Middle frontal gyrus (tissue), 1 donor: Measurements from ENCODE around the gene EXOC2.

Experiments
- DNase-seq: peaks from one replicate; pipeline ENCODE4 v3.0.0-alpha.2; 2015; ENCODE audit warnings: low spot score; ENCODE audit errors: extremely low spot score

EXOC2 gene

DNA sequence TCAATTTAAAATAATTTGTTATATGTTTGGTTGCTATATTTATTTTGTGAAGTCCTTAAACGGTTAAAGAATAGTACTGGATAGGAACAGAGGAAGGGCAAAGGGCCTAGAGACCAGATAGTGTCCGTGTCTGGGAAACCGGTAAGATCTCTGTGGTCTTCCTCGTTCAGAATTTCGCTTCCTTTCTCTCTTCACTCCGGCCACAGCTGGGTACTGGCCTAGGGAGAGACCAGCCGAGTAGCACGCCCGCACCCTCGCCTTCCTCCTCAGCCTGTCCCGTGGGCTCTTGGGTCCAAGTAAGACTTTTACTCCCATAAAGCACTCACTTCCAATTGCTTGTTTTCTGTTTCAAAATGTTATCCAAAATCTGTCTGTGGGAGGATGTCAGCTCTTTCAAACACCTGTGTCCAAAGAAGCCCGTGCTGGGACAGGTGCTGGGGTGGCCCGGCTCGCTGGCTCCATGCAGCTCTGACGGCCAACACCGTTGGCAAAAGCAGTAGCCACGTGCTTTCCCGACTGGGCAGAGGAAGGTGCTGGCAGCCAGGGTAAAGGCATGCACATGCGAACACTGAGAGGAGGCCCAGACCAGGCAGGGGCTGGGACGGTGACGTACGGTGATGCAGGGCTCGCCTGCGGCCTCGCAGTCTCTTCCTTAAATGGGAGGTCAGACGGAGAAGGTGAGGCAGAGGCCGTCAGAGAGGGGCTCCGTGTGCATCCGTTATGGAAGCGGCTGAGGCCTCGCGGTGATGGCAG is 189.2 kb downstream of the EXOC2 start:
- DNase-seq = no peak

DNA sequence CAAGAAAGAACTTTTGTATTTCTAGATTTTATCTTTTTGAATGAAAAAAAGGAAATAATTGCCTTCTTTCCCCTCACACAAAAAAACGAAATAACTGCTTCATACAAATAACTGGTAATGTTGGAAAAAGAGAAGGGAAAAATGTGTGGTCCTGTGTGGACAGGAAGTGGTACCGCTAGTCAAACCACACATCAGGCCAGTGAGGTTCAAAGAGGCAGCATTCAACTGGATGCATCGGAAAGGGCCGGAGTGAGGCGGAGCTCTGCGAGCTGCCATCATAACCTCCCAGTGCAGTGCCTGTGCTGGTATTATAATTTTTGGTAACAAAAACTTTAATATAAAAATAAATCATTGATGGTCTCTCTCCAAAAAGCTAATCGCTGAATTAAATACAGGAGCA is 190.2 kb downstream of the EXOC2 start:
- DNase-seq = no peak

DNA sequence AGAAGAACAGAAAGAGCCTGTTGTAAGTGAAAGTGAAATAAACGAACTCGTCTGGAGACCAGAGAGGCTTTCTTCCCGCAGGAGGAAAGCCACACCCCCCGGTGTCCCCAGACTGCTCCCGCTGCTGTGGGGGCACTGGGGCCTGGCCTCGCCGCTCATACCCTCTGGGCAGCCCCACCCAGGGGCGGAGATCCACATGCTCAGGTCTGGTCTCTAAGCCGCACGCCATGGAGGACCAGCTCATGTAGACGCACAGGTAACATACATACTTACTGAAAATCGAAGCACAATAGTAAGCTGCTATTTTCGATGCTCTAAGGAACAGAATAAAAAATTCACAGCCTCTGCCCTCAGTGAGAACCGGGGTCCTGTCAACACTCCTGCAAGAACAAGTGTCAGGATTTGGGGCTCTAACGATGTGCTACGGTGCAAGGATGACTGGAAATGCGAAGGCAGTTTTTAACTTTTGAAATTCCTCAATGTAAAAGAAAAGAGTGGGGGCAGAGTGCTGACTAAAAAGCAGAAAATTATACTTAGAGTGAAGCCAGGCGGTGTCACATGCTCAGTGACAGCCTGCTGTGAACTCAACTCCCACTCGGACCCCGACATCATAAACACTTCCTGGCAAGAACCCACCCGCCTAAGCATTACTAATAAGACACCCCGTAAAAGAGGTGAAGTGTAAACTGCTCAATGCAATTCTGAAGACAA is 190.9 kb downstream of the EXOC2 start:
- no peak for DNase-seq

DNA sequence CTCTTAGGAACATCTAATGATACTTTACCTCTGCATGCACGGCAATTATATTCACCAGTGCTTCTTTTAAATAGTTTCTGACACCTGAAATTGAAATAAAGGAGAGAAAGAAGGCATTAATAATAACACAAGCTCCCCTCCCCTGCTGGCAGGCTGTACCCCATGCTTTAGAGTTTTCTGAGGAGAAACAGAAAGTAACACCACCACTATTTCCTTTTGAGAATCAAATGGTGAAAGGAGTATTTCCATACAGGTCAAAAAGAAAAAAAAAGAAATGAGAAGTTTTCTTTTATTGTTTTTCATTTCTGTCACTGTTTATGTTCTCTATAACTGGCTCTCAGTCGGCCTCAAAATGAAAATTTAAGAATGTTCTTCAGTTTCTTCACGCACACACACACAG is 193.3 kb downstream of the EXOC2 start:
- no peak for DNase-seq

DNA sequence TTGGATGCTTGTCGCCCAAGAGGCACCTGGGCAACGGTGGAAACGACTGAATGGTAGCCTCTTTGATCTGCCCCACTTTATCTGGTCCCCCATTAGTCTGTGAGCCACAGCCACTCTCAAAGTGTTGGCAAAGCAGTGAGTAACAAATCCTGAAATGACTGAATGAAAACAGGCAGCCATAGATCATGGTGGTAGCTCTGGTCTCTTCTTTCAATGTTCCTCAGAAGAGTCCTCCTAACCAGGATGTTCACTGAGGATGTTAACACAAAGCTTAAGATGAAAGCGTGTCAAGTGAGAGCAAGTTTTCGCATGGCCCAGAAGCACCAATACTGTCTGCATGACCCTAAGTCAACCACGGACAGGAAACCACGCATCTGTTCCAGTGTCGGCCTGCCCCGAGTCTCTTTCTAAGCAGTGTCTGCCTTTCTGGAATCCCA is 194.1 kb downstream of the EXOC2 start:
- no peak for DNase-seq

DNA sequence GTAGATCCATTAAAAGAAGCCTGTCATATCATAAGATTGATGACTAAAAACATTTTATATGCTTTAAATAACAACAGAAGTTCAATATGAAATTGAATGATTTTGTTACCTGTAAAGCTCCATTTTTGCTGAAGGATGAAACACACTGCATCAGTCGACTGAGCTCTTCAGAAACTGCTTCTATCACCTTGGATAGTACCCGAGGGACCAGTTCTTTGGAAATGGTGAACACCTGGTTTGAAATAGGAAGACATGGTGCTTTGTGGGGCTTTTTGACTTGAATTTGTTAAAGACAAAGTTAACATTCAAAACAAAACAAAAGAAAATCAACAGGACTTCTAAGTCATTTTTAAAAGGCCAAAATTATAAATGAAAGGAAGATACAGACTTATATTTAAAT is 195.7 kb downstream of the EXOC2 start:
- no peak for DNase-seq

DNA sequence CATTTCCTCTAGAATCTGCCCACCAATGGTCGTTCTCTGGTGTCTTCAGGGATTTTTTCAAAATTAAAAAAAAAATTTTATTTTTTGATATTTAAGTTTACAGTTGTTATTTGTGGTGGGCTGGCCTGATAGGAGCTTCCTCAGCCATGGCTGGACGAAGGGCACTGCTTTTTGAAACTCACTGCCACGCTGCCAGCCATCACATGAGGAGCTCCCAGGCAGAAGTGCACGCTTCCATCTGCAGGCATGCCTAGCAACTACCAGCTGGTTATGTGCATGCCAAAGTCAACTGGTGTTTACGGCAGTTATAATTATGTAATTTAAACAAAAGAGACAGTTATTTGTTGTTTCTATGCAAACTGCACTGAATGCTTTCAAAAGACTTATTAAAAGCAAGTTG is 196.3 kb downstream of the EXOC2 start:
- DNase-seq = no peak

DNA sequence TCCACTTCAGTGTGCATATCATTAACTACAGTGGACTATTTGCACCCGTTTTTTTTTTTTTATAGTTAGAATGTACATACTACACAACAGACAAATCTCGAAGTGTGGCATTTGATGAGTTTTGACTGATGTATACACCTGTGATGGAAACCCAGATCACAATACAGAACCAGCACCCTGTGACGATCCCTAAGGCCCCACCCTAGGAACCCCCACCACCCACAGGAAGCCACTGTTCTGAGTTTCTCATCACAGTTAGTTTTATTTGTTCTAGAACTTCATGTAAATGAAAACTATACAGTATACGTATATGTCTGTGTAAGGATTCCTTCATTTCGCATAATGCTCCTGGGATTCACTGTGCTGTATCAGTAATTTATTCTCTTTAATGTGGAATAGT is 198.5 kb downstream of the EXOC2 start:
- no peak for DNase-seq

DNA sequence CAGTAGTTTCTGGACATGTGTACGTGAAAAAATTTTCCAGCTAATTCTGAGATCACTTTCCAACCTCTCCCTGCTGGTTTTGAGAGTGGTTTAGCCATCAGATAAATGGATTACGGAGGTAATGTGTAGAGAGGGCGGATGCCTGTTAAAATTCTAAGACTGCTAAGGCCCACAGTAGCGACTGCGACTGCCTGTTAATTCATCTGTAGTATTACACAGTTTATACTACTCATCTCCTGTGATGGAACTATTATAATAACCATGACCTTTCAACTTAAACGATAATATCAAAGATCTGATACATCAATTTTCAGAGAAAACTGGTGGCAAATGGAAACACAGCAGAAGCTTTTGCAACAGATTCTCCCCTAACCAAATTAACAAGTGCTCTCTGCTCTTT is 199.1 kb downstream of the EXOC2 start:
- no peak for DNase-seq

DNA sequence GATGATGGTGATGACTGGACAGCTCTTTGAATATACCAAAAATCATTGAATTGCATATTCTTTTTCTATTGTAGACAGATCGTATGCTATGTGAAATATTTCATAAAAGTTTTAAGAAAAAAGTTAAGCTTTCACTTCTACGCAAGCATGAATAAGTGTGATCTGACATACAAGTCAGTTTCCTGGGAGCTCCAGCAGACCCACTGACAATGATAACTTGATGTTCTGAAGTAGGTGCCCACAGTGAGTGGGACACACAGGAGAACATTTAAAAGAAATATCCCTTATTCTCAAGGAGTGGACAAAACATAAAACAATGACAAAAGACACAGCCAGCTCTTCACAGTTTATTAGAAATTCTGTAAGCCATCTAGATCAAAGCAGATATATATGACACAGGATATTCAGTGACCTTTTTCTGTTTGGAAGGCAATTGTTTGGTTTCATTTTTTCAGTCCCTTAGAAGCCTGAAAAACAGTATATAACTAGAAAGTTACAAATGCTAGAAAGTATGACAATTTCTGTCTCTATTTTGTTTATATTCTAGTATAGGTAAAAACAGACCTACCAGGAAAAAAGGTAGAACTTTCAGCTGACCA is 200.0 kb downstream of the EXOC2 start:
- no peak for DNase-seq

DNA sequence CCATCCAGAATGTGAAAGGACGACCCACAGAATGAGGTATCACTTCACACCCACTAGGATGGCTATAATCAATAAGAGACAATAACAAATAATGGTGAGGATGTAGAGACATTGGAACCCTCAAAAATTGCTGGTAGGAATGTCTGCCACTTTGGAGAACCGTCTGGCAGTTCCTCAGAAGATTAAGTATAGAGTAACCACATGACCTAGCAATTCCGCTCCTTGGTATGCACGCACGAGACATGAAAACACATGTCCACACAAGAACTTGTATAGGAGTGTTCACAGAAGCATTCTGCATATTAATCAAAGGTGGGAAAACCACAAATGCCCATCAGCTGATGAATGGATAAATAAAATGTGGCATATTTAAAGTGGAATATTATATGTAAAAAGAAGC is 200.8 kb downstream of the EXOC2 start:
- DNase-seq = no peak

DNA sequence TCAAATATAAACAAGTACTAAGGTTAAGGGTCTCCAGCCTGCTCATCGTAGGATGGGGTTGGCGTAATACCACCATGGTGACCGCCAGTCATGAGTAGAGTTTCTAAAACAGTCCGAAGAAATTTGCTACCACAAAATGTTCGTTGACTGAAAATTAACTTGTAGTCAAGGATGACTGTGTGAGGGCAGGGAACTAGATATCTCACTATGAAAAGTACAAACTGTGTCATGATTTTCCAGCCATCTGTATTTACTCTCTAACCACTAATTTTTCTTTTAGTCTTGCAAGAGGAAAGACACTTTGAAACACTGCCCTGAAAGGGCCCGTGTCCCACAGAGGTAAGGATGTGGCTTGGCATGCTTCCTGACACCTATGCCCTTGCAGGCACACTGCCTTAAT is 201.7 kb downstream of the EXOC2 start:
- no peak for DNase-seq

DNA sequence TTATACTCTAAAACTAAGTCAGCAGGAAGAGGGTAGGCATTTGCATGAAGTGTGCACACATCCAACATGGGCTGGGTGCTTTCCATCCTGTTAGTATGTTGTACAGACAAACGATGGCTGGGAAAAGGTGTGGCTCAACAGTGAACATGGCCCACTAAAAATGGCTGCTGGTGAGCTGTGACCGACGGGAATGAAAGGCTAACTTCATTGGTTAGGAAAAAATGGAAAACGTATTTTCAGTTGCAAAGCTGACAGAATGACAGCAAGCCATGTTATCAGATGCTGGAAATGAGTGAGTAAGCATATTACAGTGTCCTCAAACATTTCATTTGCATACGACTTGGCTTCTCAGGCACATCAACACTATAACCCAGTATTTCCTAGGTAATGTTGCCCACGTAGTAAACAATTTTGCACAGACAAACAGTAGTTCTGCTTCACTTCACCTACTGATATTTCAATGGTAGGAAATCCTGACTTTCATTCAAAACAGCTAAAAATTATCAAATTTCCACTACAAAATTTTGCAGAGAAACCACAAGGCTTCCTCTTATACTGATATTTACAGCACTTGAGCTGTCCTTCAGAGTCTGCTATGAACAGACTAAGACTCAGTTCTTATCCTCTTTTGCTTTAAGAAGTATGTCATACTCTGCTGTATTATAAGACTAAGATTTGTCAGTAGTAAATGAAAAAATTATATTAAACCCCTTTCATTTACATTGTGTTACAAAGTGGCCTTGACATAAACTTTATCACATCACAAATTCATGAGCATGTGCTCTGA is 202.5 kb downstream of the EXOC2 start:
- DNase-seq = no peak

DNA sequence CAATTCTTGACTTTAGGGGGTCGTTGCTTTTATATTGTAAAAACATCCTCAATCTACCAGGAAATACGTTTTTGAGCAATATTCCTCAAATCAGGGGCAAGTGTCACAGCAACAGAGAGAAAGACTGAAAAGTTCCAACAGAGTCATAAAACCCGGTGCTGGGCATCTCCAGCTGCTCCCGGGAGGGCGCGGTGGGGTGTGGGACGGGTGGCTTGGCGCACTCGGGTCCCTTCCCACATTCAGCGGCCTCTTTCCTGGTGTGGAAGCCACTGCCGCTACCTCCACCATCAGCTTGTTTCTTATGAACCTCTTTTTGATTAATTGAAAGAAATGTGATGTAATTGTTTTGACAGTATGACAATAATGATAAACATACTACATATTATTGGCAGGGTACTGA is 203.2 kb downstream of the EXOC2 start:
- DNase-seq = no peak

DNA sequence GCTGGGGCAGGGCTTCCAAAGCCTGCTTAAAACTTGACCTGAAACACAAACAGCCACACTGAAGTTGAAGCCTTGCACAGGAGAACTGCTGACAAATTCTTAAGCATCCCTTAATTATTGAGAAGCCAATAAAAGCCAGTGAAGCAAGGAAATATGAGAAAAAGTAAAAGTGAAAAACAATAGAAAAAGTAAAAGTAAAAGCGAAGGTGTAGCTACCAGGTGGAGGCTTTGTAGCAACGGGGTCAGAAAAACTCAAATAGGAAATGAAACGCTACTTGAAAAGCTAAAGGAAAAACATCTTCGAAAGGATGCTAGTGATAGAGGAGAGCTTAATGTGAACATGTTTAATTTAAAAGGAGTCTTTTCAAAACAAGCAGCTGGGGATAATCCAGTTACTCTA is 203.9 kb downstream of the EXOC2 start:
- no peak for DNase-seq

DNA sequence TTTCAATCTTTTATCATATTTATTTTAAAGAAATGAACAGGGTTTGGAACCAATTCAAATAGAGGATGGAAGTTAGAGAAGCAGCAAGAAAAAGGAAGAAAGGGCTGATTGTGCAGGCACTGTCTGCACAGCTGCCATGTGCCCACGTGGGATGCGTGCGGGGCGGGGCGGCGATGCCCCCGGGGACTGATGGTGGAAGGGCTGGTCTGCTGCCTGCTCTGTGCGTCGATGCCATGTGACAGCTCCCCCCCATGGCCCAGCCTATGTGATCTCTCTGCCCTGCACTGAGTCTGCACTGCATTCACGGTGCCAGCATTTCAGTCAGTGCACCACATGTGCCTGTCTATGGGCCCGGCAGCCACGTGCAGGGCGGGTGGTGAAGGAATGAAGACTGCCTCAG is 205.0 kb downstream of the EXOC2 start:
- DNase-seq = peak; percentile 26

DNA sequence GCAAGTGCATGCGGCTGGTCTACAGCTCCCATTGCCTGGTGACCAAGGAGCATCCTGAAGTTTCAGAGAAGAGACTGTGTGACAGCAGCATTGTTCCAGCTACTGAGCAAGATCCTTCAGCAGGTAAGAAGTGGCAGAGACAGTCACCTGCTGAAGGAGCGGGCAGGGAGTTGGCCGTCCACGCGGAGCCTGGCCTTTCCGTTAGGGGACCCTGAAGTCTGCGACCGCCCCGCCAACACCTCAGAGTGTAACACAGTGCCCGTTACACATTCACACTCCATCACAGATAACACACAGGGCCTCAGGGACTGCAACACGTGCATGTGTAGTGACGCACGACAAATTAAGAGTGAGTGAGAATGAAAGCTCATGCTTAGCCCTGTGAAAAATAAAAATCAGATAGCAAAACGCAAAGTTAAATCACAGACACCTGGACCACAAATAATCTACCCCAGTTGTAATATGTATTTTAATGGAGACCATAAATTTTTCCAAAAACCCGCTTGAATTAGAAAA is 207.2 kb downstream of the EXOC2 start:
- no peak for DNase-seq

DNA sequence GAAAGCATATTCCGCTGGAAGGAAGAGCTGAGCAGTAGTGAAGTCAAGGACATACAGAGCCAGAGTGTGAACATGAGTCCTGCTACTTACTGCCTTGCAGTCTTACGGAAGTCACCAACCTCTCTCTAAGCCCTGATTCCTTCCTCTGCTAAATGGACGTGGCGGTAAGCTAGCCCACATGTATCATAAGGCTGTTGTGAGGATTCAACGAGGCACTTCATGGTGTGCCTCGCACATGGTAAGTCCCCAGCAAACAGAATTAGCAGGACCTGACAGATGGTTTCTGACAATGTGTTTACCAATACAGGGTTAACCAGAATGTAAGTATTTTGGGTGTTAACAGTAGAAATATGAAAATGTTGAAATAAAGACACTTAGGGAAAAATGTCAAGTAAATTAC is 208.2 kb downstream of the EXOC2 start:
- no peak for DNase-seq

DNA sequence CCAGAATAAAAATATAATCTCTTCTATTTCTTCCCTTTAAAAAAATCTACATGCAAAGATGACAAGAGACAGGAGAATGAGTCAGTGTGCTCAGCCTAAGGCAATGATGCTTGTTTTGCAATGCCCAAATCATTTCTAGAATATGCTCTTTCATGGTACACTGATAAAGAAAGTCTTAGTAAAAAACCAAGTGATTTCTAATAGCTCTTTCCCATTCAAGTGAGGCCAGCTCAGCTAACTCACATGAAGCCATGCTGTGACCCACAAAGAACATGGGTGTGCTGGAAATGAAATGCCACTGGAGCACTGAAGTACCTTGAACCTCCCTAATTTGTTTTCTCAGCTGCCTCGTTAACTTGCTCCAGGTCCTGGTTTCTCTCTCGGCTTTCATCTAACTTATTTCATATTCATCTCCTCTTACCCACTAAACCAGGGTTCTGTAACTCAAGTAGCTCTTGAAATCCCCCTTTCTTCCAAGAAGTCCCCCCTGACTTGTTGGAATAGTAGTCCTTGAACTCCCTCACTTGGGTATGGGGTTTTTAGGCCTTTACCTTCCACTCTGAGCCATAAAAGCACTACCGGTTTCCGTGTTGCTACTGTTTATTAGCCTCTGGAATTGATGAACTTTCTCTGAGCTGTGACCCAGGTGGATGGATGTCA is 208.7 kb downstream of the EXOC2 start:
- no peak for DNase-seq

DNA sequence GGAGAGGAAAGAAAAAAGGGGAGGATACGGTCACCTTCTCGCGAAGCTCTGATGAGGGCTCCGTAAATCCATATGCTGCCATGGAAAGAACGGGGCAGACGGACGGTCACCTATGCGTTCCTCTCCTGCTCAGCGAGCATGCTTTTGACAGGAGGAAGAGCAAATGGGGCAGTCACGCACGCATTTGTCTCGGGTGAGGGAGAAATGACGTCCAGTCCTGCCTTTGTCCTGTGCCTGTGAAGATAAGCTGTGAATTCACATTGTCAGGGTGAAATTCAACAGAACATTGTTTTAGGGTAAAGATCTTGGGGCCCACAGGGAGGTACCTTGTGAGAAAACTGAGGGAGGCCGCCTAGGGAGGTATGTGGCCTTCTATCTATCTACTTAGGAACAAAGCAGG is 217.6 kb downstream of the EXOC2 start:
- DNase-seq = no peak
